MCF 10A (cell line): Measurements from ENCODE around the gene SPATA13. TPM values are rescaled to one million over a fixed set of nuclear protein-coding genes. Genes with fewer than 3 reads are reported as not detected.

Experiments used
- BruUV-seq: library from RNA; stranded (reverse); fragments of 400-500 nt; replicated peaks from 2 replicates; lab custom pipeline; 2021; lab: Mats Ljungman, UMichigan
- CTCF ChIA-PET: fragments of 300-600 bp; sonication (Branson Sonifier 250); formaldehyde crosslinking; extraction: SDS; loops from one replicate; lab custom pipeline; 2021; ENCODE audit warnings: antibody characterized with exemption, inconsistent platforms; lab: Yijun Ruan, JAX
- POLR2A ChIA-PET: fragments of 300-600, 350-650 bp; sonication (Branson Sonifier 250); formaldehyde crosslinking; extraction: SDS; loops from one replicate; lab custom pipeline; 2020; ENCODE audit warnings: antibody characterized with exemption, inconsistent platforms; lab: Yijun Ruan, JAX
- DNase-seq: peaks from one replicate; pipeline ENCODE4 v3.0.0-alpha.2; 2018; ENCODE audit not compliant: unreplicated experiment
- H3K27ac Mint-ChIP-seq: one replicate; pipeline ENCODE4 v1.8.0; 2022; ENCODE audit warnings: mild to moderate bottlenecking, low read depth, mixed read lengths; ENCODE audit not compliant: unreplicated experiment
- H3K27me3 Mint-ChIP-seq: one replicate; pipeline ENCODE4 v1.8.0; 2022; ENCODE audit warnings: mixed read lengths; ENCODE audit not compliant: insufficient read depth, unreplicated experiment
- H3K36me3 Mint-ChIP-seq: one replicate; pipeline ENCODE4 v1.8.0; 2022; ENCODE audit warnings: mild to moderate bottlenecking, moderate library complexity, mixed read lengths; ENCODE audit not compliant: insufficient read depth, unreplicated experiment
- H3K4me1 Mint-ChIP-seq: one replicate; pipeline ENCODE4 v1.8.0; 2022; ENCODE audit warnings: mixed read lengths; ENCODE audit not compliant: insufficient read depth, unreplicated experiment
- H3K4me3 Mint-ChIP-seq: one replicate; pipeline ENCODE4 v1.8.0; 2022; ENCODE audit warnings: mild to moderate bottlenecking, moderate library complexity, mixed read lengths; ENCODE audit not compliant: unreplicated experiment
- H3K9me3 Mint-ChIP-seq: one replicate; pipeline ENCODE4 v1.8.0; 2022; ENCODE audit warnings: mixed read lengths; ENCODE audit not compliant: unreplicated experiment
- intact Hi-C: fragments of 100-400 bp; cut with micrococcal nuclease; formaldehyde crosslinking; loops from 2 replicates; pipeline ENCODE4 v1.14.1; 2022
- total RNA-seq: library from RNA; stranded (reverse); gene quantifications from 2 replicates; pipeline ENCODE4 v1.2.3, GENCODE V29; 2022
- TF ChIP-seq, protein P1 (sequence below): fragments of 200-600 bp; IDR thresholded peaks from one replicate; pipeline ENCODE4 v1.8.0; 2022; ENCODE audit warnings: antibody characterized with exemption, mild to moderate bottlenecking; ENCODE audit not compliant: unreplicated experiment

The SPATA13 gene
- total RNA-seq, 1 experiment from 2014 or later, result 2.2 TPM

DNA sequence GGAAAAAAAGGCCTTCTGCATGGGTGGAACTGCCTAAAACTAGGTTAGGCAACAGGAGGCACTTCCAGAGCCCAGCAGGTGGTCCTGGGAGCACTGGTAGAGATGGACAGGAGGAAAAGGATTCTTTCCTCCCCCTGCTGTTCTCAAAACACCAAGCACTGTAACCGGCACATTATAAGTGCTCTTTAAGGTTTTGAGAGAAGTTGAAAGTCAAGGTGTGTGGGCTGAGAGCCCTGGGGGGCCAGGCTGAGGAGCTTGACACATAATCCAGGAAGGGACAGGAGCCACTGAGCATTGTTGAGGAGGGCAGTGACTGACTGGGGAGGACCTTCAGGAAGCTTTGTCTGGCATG, 32.3 kb downstream of the SPATA13 start:
- ChIA-PET CTCF (interaction anchor here (0.6 to 1.1 kb wide), 3 partner anchors 84 to 786 kb away, joined by 3 read pairs; no protein-coding TSS in a partner anchor), POLR2A (interaction anchor here (0.7 kb wide), 1 partner anchor 124 kb away, joined by 4 read pairs; no protein-coding TSS in a partner anchor)
- H3K36me3 Mint-ChIP-seq, result no peaks in the 10 kb centered on the region
- BruUV-seq, result no TSS peak
- no peaks in the 10 kb centered on the region for H3K9me3 Mint-ChIP-seq
- H3K4me3 Mint-ChIP-seq, result no peak overlapping the region
- intact Hi-C loops, result no loop called here
- H3K4me1 Mint-ChIP-seq, result no peaks in the 10 kb centered on the region
- TF ChIP-seq, protein P1, sequence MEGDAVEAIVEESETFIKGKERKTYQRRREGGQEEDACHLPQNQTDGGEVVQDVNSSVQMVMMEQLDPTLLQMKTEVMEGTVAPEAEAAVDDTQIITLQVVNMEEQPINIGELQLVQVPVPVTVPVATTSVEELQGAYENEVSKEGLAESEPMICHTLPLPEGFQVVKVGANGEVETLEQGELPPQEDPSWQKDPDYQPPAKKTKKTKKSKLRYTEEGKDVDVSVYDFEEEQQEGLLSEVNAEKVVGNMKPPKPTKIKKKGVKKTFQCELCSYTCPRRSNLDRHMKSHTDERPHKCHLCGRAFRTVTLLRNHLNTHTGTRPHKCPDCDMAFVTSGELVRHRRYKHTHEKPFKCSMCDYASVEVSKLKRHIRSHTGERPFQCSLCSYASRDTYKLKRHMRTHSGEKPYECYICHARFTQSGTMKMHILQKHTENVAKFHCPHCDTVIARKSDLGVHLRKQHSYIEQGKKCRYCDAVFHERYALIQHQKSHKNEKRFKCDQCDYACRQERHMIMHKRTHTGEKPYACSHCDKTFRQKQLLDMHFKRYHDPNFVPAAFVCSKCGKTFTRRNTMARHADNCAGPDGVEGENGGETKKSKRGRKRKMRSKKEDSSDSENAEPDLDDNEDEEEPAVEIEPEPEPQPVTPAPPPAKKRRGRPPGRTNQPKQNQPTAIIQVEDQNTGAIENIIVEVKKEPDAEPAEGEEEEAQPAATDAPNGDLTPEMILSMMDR, result no peak
- H3K27ac Mint-ChIP-seq, result no peak overlapping the region
- DNase-seq, result no peak
- H3K27me3 Mint-ChIP-seq, result no peaks in the 10 kb centered on the region

DNA sequence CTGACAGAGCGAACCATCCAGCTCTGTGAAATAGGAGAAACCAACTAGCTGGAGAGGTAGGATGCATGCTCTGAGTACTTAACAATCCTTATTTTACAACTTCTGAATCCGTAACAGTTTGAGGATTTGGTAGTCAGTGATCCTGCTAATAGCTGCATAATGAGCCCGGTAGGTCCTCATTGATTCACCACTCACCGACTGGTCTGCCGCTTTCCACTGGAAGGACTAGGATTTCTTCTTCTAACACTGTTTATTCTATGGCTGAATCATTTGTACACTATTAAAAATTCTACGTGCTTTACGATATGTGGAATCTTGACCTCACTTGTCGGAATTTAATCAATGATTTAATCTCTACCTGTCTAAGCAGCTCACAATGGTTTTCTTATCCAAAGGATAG, 33.9 kb downstream of the SPATA13 start:
- ChIA-PET POLR2A (interaction anchor here (1.5 kb wide), 1 partner anchor 34 kb away, joined by 3 read pairs; no protein-coding TSS in a partner anchor), CTCF (interaction anchor here (0.5 to 0.9 kb wide), 4 partner anchors 15 to 184 kb away, joined by 3 to 4 read pairs (median 3); no protein-coding TSS in a partner anchor)
- no peak for DNase-seq
- BruUV-seq, result no TSS peak
- no peaks in the 10 kb centered on the region for H3K9me3 Mint-ChIP-seq
- H3K27me3 Mint-ChIP-seq, result no peaks in the 10 kb centered on the region
- H3K4me3 Mint-ChIP-seq, result no peak overlapping the region
- no peak overlapping the region for H3K27ac Mint-ChIP-seq
- TF ChIP-seq, protein P1, result no peak
- H3K36me3 Mint-ChIP-seq, result no peaks in the 10 kb centered on the region
- intact Hi-C loops, result no loop called here
- H3K4me1 Mint-ChIP-seq, result no peaks in the 10 kb centered on the region

DNA sequence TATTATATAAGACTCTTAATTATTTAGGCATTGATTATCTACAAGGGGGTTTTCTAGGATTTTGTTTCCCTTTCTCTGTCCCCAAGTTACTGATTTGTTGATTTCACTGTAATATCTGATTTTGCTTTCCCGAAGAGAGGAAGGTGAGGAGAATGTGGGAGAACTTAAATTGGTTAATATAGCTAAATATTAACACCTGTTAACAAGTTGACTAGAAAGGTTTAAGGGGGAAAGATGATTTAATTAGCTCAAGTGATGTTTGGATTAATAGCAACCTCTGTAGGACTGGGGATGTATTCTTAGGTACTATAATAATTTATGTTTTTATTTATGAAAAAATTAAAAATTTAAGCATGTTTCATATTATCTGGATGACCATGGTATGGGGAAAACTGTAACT, 35.1 kb downstream of the SPATA13 start:
- DNase-seq, result no peak
- BruUV-seq, result no TSS peak
- H3K4me1 Mint-ChIP-seq, result no peaks in the 10 kb centered on the region
- ChIA-PET POLR2A (no interaction called here), CTCF (no interaction called here)
- intact Hi-C loops, result no loop called here
- no peak overlapping the region for H3K4me3 Mint-ChIP-seq
- no peaks in the 10 kb centered on the region for H3K36me3 Mint-ChIP-seq
- TF ChIP-seq, protein P1, result no peak
- no peak overlapping the region for H3K27ac Mint-ChIP-seq
- no peaks in the 10 kb centered on the region for H3K27me3 Mint-ChIP-seq
- H3K9me3 Mint-ChIP-seq, result no peaks in the 10 kb centered on the region

DNA sequence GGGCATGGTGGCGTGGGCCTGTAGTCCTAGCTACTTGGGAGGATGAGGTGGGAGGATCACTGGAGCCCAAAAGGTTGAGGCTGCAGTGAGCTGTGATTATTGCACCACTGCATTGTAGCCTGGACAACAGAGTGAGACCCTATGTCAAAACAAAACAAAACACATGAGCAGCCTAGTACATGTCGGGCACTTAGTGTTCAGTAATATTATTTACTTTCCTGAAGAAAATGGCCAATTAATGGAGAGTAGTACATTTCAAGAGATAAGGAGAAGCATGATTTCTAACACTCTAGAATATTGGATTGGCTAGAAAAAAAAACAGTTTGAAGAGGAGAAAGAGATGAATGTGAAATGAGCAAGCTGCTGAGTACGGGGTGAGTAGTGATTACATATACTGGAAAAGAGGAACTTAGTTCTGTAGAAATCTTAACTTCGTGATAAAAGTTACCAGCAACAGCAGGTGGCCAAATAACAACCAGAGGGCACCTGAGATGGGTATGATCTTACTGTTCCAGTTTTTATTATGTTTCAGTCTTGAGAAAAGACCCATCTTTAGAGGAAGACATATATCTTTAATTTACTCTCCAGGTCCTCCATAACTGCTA, 36.2 kb downstream of the SPATA13 start:
- TF ChIP-seq, protein P1, result no peak
- Mint-ChIP-seq H3K27me3 (no peaks in the 10 kb centered on the region), H3K9me3 (no peaks in the 10 kb centered on the region), H3K4me1 (no peaks in the 10 kb centered on the region), H3K36me3 (no peaks in the 10 kb centered on the region), H3K27ac (no peak overlapping the region), H3K4me3 (no peak overlapping the region)
- no peak for DNase-seq
- intact Hi-C loops, result no loop called here
- no TSS peak for BruUV-seq
- ChIA-PET POLR2A (interaction anchor here (0.9 to 1.6 kb wide), 2 partner anchors 9 to 10 kb away, joined by 3 to 4 read pairs; no protein-coding TSS in a partner anchor), CTCF (interaction anchor here (0.6 to 1.1 kb wide), 2 partner anchors 12 to 49 kb away, joined by 4 to 5 read pairs; no protein-coding TSS in a partner anchor)
